Measurements from ENCODE around the gene STRA8. TPM values are rescaled to one million over a fixed set of nuclear protein-coding genes. Genes with fewer than 3 reads are reported as not detected.

Gene STRA8
- polyA plus RNA-seq, 1 donor (not counting 4 experiments of a cell fraction or from before 2014, with no cell fraction given), result not detected

GRCh38 chr7:135190703-135191102 is 42.9 kb upstream of the STRA8 start:
- H3K36me3 ChIP-seq (ENCODE audit: control insufficient read depth in 2 of 2, extremely low read depth in 1 of 2, insufficient read depth in 2 of 2, low read length in 2 of 2), result peaks cover 22 to 35% of the 10 kb centered on the region in 2 experiments
- TF ChIP-seq CTCF (optimal IDR thresholded peaks at IDR 0.05 in 1 of 3, IDR thresholded peaks at IDR 0.05 in 1 of 3, conservative IDR thresholded peaks at IDR 0.05 in 1 of 3; ENCODE audit: extremely low read depth in 1 of 3, insufficient read depth in 2 of 3, low read length in 3 of 3) (no peak), EZH2 (IDR thresholded peaks at IDR 0.05; ENCODE audit: low read length) (no peak)
- H4K20me1 ChIP-seq (ENCODE audit: control insufficient read depth, extremely low read depth, insufficient read depth, low read length), result no peaks in the 10 kb centered on the region
- no peak overlapping the region for H3K9ac ChIP-seq (ENCODE audit: control insufficient read depth, extremely low read depth, insufficient read depth, low read length)
- no peaks in the 10 kb centered on the region for H3K27me3 ChIP-seq (ENCODE audit: control insufficient read depth, extremely low read depth, insufficient read depth, low read length)
- H3K4me1 ChIP-seq (ENCODE audit: control insufficient read depth, extremely low read depth, insufficient read depth, low read length), result peaks cover 55% of the 10 kb centered on the region
- FAIRE-seq (peak; percentile 80), DNase-seq (ENCODE audit: low read depth, low spot score) (no peak)
- peak overlapping the region; percentile 10 for H2AFZ ChIP-seq (ENCODE audit: control insufficient read depth, low read length)
- peak overlapping the region; percentile 62 for H3K27ac ChIP-seq (ENCODE audit: control insufficient read depth, insufficient read depth, low read length)
- H3K9me3 ChIP-seq (ENCODE audit: control insufficient read depth, low read depth, low read length), result no peaks in the 10 kb centered on the region
- dilution Hi-C loops (cut with MboI; ENCODE audit: extremely low pct_ligation_motif_present, low sequenced_read_pairs), result no loop called here
- peaks cover 3% of the 10 kb centered on the region for H3K79me2 ChIP-seq (ENCODE audit: control insufficient read depth, insufficient read depth, low read length)
- peaks cover 2% of the 10 kb centered on the region for H3K9me1 ChIP-seq (ENCODE audit: control insufficient read depth, extremely low read depth, insufficient read depth, low read length)
- H3K4me3 ChIP-seq (ENCODE audit: control insufficient read depth in 2 of 3, extremely low read depth in 1 of 3, insufficient read depth in 2 of 3, low read depth in 1 of 3, low read length in 3 of 3), result peak overlapping the region in 2 of 3 experiments; percentile 20 to 48
- peak overlapping the region; percentile 59 for H3K4me2 ChIP-seq (ENCODE audit: control insufficient read depth, extremely low read depth, insufficient read depth, low read depth, low read length)

DNA sequence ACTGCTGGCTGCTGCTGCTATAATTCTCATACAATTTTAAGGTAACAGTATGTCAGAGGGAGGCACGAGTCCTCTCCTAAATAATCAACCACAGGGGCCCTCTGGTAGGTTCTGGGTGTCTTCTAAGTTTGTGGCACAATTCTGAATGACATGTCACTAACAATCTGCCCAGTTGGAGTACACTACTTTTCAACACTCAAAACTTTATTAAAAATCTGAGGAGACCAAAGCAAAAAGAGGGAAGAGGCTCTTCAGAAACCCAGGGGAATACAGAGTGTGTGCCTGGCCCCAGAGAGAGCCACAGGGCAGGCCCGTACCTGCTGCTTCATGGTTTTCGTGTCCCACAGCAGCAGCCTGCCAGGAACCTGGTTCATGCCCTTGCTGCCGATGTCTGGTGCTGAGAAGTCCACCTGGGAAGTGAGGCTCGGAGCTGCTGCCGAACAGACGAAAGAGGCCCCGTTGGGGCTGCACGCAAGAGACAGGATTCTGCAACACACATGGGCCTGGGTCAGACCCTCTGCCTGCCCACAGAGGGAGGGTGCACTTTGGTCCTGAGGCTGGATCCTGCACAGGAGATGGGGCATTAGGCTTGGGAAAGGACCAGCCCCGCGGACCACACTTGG is 40.6 kb upstream of the STRA8 start:
- peak overlapping the region; percentile 12 for H3K4me2 ChIP-seq (ENCODE audit: control insufficient read depth, extremely low read depth, insufficient read depth, low read depth, low read length)
- TF ChIP-seq EZH2 (IDR thresholded peaks at IDR 0.05; ENCODE audit: low read length) (no peak), CTCF (optimal IDR thresholded peaks at IDR 0.05 in 1 of 3, IDR thresholded peaks at IDR 0.05 in 1 of 3, conservative IDR thresholded peaks at IDR 0.05 in 1 of 3; ENCODE audit: extremely low read depth in 1 of 3, insufficient read depth in 2 of 3, low read length in 3 of 3) (no peak)
- H3K9ac ChIP-seq (ENCODE audit: control insufficient read depth, extremely low read depth, insufficient read depth, low read length), result no peak overlapping the region
- H3K36me3 ChIP-seq (ENCODE audit: control insufficient read depth in 2 of 2, extremely low read depth in 1 of 2, insufficient read depth in 2 of 2, low read length in 2 of 2), result peaks cover 26 to 34% of the 10 kb centered on the region in 2 experiments
- peaks cover 2% of the 10 kb centered on the region for H3K9me1 ChIP-seq (ENCODE audit: control insufficient read depth, extremely low read depth, insufficient read depth, low read length)
- H2AFZ ChIP-seq (ENCODE audit: control insufficient read depth, low read length), result no peak overlapping the region
- H3K4me3 ChIP-seq (ENCODE audit: control insufficient read depth in 2 of 3, extremely low read depth in 1 of 3, insufficient read depth in 2 of 3, low read depth in 1 of 3, low read length in 3 of 3), result peak overlapping the region in 1 of 3 experiments; percentile 19
- FAIRE-seq (peak; percentile 76), DNase-seq (ENCODE audit: low read depth, low spot score) (no peak)
- dilution Hi-C loops (cut with MboI; ENCODE audit: extremely low pct_ligation_motif_present, low sequenced_read_pairs), result no loop called here
- peak overlapping the region; percentile 25 for H3K27ac ChIP-seq (ENCODE audit: control insufficient read depth, insufficient read depth, low read length)
- H4K20me1 ChIP-seq (ENCODE audit: control insufficient read depth, extremely low read depth, insufficient read depth, low read length), result no peaks in the 10 kb centered on the region
- no peaks in the 10 kb centered on the region for H3K79me2 ChIP-seq (ENCODE audit: control insufficient read depth, insufficient read depth, low read length)
- no peaks in the 10 kb centered on the region for H3K27me3 ChIP-seq (ENCODE audit: control insufficient read depth, extremely low read depth, insufficient read depth, low read length)
- H3K4me1 ChIP-seq (ENCODE audit: control insufficient read depth, extremely low read depth, insufficient read depth, low read length), result peaks cover 46% of the 10 kb centered on the region
- no peaks in the 10 kb centered on the region for H3K9me3 ChIP-seq (ENCODE audit: control insufficient read depth, low read depth, low read length)
